Activated CD4-positive, alpha-beta T cell treated with anti-CD3 and anti-CD28 coated beads, Interleukin-2, Interleukin-4, amounts not matched to agents 100 ng/mL and 50 ng/mL, durations not matched to agents 16 hours and 8 hours (primary cell): ENCODE data around the gene C1QTNF1.

Experiments
- DNase-seq: peaks from one replicate; pipeline ENCODE4 v3.0.0-alpha.2; 2020; ENCODE audit warnings: low spot score

The C1QTNF1 gene, protein sequence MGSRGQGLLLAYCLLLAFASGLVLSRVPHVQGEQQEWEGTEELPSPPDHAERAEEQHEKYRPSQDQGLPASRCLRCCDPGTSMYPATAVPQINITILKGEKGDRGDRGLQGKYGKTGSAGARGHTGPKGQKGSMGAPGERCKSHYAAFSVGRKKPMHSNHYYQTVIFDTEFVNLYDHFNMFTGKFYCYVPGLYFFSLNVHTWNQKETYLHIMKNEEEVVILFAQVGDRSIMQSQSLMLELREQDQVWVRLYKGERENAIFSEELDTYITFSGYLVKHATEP

GRCh38 chr17:79023886-79024771 is at the start of gene C1QTNF1:
C1QTNF1 (plus strand) TSS chr17:79024169; CDS start chr17:79043969, 19,800 bp downstream.
- no peak for DNase-seq

GRCh38 chr17:78974635-78975591 is 49.1 kb upstream of the C1QTNF1 start:
- peak; percentile 41 for DNase-seq

GRCh38 chr17:78976907-78977680 is 46.9 kb upstream of the C1QTNF1 start:
- DNase-seq = no peak

- DNase-seq = no peak
These were observed 46.4 kb upstream of the C1QTNF1 start for GRCh38 chr17:78977681-78977943.

GRCh38 chr17:78977997-78978973 is 45.7 kb upstream of the C1QTNF1 start:
- DNase-seq = no peak

- DNase-seq = peak; percentile 38
These were observed 44.0 kb upstream of the C1QTNF1 start, which contains the start of gene LGALS3BP for GRCh38 chr17:78979780-78980623. LGALS3BP (minus strand) TSS chr17:78979923; CDS start chr17:78977191, 2,732 bp downstream.

DNA sequence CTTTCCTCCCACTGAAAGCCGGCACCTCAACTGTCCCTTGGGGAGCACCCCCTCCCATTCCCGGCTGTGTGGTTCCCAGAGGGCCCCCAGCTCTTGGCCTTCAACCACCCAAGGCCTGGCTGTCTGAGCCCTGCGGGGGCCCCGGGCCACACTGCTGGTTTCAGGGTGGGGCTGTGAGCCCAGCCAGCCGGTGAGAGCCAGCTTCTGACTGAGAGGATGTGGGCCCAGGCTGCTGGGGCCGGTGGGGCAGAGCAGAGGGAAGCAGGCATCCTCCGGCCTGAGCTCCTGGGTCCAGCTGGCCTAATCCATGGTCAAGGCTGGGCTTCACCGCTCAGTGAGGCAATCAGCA is 43.4 kb upstream of the C1QTNF1 start:
- no peak for DNase-seq

DNA sequence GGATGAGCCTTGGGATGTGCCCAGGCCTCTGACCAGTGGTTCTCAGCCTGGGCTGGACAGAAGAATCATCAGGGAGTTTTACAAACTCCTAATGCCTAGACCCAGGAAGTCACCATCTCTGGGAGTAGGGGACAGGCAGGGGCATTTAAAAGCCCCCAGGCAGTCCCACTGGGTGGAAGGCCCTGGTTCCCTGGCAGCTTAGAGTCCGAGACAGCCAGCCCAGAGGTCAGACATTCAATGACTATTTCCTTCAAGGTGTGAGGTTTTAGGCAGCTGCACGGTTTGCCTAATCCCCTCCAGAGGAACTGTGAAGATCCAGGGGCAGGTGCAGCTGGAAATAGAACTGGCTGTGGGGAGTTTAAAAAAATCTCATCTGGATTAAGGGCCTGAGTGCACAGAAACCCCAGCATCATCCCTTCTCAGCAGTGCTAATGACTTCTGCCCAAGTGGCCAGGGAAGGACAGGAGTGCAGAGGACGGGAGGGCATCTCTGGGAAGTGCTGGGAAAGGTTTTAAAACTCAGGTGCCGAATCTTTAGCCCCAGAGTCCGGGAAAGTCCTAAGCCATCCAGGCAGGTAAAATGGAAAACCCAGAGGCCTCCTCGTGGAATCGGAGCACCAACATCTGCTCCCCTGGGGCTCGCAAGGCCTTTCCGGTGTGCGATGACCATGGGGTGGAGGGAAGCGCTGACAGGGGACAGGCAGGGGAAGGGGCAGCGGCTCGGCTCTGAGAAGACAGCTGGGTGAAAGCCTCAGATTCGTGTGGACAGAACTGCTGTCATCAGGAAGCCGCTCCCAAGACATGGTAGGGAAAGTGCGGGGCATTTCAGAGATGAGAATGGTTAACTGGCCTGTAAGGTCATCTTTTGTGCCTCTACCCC is 42.7 kb upstream of the C1QTNF1 start:
- no peak for DNase-seq

GRCh38 chr17:78985395-78985794 is 38.6 kb upstream of the C1QTNF1 start:
- DNase-seq = no peak

DNA sequence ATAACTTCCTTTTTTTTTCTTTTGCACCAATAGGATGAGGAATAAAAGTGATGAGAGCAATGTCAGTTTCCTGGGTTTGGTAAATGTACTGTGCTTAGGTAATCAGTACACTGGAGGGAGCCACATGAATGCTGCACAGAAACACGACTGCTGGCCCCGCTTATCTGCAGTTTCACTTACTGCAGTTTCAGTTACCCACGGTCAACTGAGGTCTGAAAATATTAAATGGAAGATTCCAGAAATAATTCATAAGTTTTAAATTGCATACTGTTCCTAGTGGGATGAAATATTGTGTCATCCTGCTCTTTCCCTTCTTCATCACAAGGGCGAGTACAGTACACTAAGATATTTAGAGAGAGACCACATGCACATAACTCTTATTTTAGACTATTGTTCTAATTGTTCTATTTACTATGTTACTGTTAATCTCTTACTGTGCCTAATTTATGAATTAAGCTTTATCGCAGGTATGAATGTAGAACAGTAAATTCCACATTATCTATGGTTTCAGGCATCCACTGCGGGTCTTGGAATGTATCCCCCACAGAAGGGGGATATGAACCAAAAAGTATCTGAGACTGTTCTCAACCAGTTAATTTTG is 37.8 kb upstream of the C1QTNF1 start:
- DNase-seq = peak; percentile 18

DNA sequence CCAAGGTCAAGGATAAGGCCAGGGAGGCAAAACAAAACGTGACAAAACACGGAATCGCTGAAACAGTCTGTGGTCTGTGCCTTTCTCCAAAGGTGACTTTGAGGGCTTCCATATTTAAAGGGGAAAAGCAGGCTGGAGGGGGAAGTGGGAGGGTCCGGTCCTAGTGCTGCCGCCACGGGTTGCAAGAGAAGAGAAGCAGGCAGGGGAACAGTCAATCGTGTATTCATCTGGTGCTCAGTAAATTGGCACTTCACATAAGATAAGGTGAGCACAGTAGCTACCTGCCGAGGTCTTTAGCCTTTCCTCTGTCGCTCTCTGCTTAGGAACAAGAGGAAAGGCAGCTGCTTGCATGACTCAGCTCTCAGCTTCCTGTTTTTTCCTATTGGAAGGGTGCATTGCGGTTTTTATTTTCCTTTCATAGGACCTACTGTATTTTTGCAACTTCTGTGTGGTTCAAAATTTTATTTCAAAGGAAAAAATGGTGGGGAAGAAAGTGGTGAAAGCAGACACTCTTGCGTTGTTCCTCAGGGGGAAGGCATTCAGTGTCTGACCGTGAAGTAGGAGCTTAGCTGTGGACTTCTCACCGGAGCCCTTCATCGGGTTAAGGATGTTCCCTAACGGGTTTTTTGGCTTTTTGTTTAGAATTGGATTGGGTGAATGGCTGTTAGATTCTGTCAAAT is 37.2 kb upstream of the C1QTNF1 start:
- no peak for DNase-seq

DNA sequence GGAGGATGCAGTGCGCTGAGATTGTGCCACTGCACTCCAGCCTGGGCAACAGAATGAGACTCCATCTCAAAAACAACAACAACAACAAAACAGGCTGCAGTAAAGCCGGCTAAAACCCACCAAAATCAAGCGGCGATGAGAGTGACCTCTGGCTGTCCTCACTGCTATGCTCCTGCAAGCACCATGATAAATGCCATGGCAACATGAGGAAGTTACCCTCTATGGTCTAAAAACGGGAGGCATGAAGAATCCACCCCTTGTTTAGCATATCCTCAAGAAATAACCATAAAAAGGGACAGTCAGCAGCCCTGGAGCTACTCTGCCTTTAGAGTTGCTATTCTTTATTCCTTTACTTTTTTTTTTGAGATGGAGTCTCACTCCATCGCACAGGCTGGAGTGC is 35.8 kb upstream of the C1QTNF1 start:
- DNase-seq = no peak

- DNase-seq = no peak
These were observed 33.5 kb upstream of the C1QTNF1 start for GRCh38 chr17:78990349-78991016.

GRCh38 chr17:78991017-78991738 is 32.8 kb upstream of the C1QTNF1 start:
- no peak for DNase-seq

DNA sequence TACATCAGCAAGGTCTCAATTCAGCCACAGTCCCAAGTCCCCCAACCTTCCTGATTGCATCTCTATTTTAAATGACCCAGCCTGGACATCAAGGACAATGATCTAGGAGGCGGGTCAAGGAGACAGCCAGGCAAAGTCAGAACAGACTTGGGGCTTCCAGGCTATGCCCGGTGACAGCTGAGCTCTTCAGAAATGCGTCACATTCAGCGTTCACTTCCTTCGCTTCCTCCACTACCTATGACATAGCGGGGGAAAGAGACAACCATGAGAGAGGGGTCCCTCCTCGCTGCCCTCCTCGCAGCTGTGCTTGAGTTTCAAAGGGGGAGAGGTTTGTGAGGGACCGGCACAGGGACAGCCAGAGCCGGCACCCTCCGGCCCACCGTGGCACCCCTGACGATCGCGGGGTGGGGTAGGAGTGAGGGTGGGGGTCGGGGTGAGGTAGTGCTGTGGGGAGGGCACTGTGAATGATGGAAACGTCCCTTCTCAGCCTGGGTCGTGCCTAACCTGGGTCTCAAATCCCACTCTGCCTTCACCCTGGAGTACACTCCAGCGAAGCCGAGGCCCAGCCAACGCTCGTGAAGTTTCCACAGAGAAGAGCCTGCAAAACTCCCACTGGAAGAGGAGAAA is 31.9 kb upstream of the C1QTNF1 start:
- no peak for DNase-seq
